Measurements from ENCODE around the gene PNLIPRP3. TPM values are rescaled to one million over a fixed set of nuclear protein-coding genes. Genes with fewer than 3 reads are reported as not detected.

The PNLIPRP3 gene
- total and polyA plus RNA-seq, 2 donors, result 0.23 TPM; not detected in 1

GRCh38 chr10:116477986-116478664 lies 50.5 kb downstream of the PNLIPRP3 start:
- H3K27ac ChIP-seq (ENCODE audit: low read depth in 1 of 2, low read length in 1 of 2), result no peak overlapping the region
- 76% methylated on average over 12 of the region's 12 CpGs for WGBS
- no peaks in the 10 kb centered on the region for H3K36me3 ChIP-seq (ENCODE audit: control insufficient read depth in 2 of 2, insufficient read depth in 2 of 2, low read length in 1 of 2)
- no peak overlapping the region for H3K4me3 ChIP-seq (ENCODE audit: low read length in 2 of 2)
- no peaks in the 10 kb centered on the region for H3K9me3 ChIP-seq (ENCODE audit: control insufficient read depth in 2 of 2, insufficient read depth in 1 of 2, low read length in 1 of 2)
- H3K4me1 ChIP-seq (ENCODE audit: control insufficient read depth in 2 of 2, insufficient read depth in 2 of 2, low read length in 2 of 2), result no peaks in the 10 kb centered on the region
- no peak for DNase-seq (ENCODE audit: low read depth in 6 of 9, low spot score in 9 of 9)
- no peaks in the 10 kb centered on the region for H3K27me3 ChIP-seq (ENCODE audit: control insufficient read depth in 2 of 2, insufficient read depth in 1 of 2, low read length in 1 of 2)

DNA sequence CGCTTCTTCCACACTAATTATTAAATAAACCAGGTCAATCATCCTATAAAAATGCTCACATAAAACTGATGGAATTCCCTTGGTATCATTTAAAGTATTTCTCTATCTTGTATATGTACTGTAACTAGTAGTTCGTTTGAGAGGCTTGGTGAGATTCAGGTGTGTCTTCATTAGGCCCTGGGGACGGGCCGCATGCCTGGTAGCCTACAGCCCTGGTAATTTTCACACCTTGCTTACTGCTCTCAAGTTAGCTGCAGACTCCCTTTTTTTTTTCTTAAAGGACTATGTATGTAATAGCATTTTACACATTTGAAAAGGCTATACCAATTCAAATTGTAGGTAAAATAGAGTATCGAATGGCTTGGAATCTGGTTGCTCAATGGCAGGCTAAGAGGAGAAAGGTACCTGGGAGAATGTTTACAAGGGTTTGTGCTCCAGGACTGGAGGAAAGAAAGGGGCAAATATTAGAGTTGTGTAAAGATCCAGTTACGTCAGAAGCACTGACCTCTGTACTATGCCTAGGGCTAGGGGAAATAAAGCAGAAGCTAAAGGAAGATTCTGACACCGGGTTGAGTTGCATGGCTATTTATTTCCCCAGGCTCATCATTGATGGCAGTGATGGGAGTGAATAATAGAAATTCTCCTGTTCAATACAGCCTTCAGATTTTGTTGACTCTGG lies 59.3 kb downstream of the PNLIPRP3 start:
- Histone ChIP-seq H3K36me3 (ENCODE audit: control insufficient read depth in 2 of 2, insufficient read depth in 2 of 2, low read length in 1 of 2) (no peaks in the 10 kb centered on the region), H3K27me3 (ENCODE audit: control insufficient read depth in 2 of 2, insufficient read depth in 1 of 2, low read length in 1 of 2) (no peaks in the 10 kb centered on the region), H3K27ac (ENCODE audit: low read depth in 1 of 2, low read length in 1 of 2) (no peak overlapping the region), H3K9me3 (ENCODE audit: control insufficient read depth in 2 of 2, insufficient read depth in 1 of 2, low read length in 1 of 2) (no peaks in the 10 kb centered on the region), H3K4me1 (ENCODE audit: control insufficient read depth in 2 of 2, insufficient read depth in 2 of 2, low read length in 2 of 2) (no peaks in the 10 kb centered on the region), H3K4me3 (ENCODE audit: low read length in 2 of 2) (no peak overlapping the region)
- DNase-seq (ENCODE audit: low read depth in 6 of 9, low spot score in 9 of 9), result no peak
- WGBS, result 90% methylated on average over 7 of the region's 7 CpGs

DNA sequence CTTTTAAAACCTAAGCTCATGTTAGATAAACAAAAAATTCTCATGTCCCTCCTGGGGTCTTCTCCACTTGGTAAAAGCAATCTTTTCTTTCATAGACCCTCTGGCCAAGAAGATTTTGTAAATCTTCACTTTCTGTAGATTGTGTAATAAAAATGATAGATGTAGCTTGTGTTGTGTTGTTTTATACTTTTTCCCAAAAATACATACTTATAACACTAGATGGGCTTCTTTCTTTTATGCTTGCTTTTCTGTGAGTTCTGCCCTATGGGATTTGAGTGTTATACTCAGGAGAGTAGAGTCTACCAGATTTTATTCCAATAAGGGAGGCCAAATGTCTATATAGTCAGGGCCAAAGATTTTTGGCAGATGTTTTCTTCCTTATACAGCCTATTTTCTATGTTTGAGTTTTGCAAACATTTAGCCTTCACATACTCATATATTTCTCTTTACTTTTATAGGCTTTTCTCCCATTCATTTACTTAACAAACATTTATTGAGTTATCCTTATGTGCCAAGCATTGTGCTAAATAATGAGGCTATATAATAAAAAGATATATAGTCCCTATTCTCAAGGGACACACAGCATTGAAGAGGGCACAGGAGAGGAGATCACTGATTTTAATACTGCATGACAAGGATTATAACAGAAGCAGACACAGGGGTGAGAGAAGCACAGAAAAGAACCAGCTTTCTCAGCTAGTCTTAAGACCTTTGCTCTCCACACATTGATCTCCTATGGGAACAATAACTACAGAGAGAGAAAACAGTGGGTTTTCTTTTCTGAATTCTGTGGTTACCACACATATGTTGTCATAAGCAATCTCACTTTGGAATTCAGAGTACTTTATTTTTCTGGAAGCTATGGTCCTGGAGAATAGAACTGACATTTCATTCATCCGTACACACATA lies 60.1 kb downstream of the PNLIPRP3 start:
- 90% methylated on average over 1 of the region's 1 CpG for WGBS
- Histone ChIP-seq H3K36me3 (ENCODE audit: control insufficient read depth in 2 of 2, insufficient read depth in 2 of 2, low read length in 1 of 2) (no peaks in the 10 kb centered on the region), H3K4me3 (ENCODE audit: low read length in 2 of 2) (no peak overlapping the region), H3K27me3 (ENCODE audit: control insufficient read depth in 2 of 2, insufficient read depth in 1 of 2, low read length in 1 of 2) (no peaks in the 10 kb centered on the region), H3K4me1 (ENCODE audit: control insufficient read depth in 2 of 2, insufficient read depth in 2 of 2, low read length in 2 of 2) (no peaks in the 10 kb centered on the region), H3K9me3 (ENCODE audit: control insufficient read depth in 2 of 2, insufficient read depth in 1 of 2, low read length in 1 of 2) (no peaks in the 10 kb centered on the region), H3K27ac (ENCODE audit: low read depth in 1 of 2, low read length in 1 of 2) (no peak overlapping the region)
- DNase-seq (ENCODE audit: low read depth in 6 of 9, low spot score in 9 of 9), result no peak

GRCh38 chr10:116489460-116489859 lies 61.8 kb downstream of the PNLIPRP3 start:
- Histone ChIP-seq H3K9me3 (ENCODE audit: control insufficient read depth in 2 of 2, insufficient read depth in 1 of 2, low read length in 1 of 2) (no peaks in the 10 kb centered on the region), H3K4me1 (ENCODE audit: control insufficient read depth in 2 of 2, insufficient read depth in 2 of 2, low read length in 2 of 2) (no peaks in the 10 kb centered on the region), H3K27me3 (ENCODE audit: control insufficient read depth in 2 of 2, insufficient read depth in 1 of 2, low read length in 1 of 2) (no peaks in the 10 kb centered on the region), H3K4me3 (ENCODE audit: low read length in 2 of 2) (no peak overlapping the region), H3K27ac (ENCODE audit: low read depth in 1 of 2, low read length in 1 of 2) (no peak overlapping the region), H3K36me3 (ENCODE audit: control insufficient read depth in 2 of 2, insufficient read depth in 2 of 2, low read length in 1 of 2) (no peaks in the 10 kb centered on the region)
- WGBS, result 87% methylated on average over 2 of the region's 2 CpGs
- no peak for DNase-seq (ENCODE audit: low read depth in 6 of 9, low spot score in 9 of 9)

- H3K9me3 ChIP-seq (ENCODE audit: control insufficient read depth in 2 of 2, insufficient read depth in 1 of 2, low read length in 1 of 2), result no peaks in the 10 kb centered on the region
- no peak overlapping the region for H3K27ac ChIP-seq (ENCODE audit: low read depth in 1 of 2, low read length in 1 of 2)
- H3K27me3 ChIP-seq (ENCODE audit: control insufficient read depth in 2 of 2, insufficient read depth in 1 of 2, low read length in 1 of 2), result no peaks in the 10 kb centered on the region
- peak in 2 of 9 donors; percentile 4 to 14 for DNase-seq (ENCODE audit: low read depth in 6 of 9, low spot score in 9 of 9)
- no peak overlapping the region for H3K4me3 ChIP-seq (ENCODE audit: low read length in 2 of 2)
- WGBS, result 22% methylated on average over 2 of the region's 2 CpGs
- no peaks in the 10 kb centered on the region for H3K4me1 ChIP-seq (ENCODE audit: control insufficient read depth in 2 of 2, insufficient read depth in 2 of 2, low read length in 2 of 2)
- H3K36me3 ChIP-seq (ENCODE audit: control insufficient read depth in 2 of 2, insufficient read depth in 2 of 2, low read length in 1 of 2), result no peaks in the 10 kb centered on the region
These were observed 62.5 kb downstream of the PNLIPRP3 start for GRCh38 chr10:116490028-116490662.

GRCh38 chr10:116504786-116505185 lies 77.1 kb downstream of the PNLIPRP3 start:
- no peak overlapping the region for H3K4me3 ChIP-seq (ENCODE audit: low read length in 2 of 2)
- no peak for DNase-seq (ENCODE audit: low read depth in 6 of 9, low spot score in 9 of 9)
- H3K27ac ChIP-seq (ENCODE audit: low read depth in 1 of 2, low read length in 1 of 2), result no peak overlapping the region
- no peaks in the 10 kb centered on the region for H3K27me3 ChIP-seq (ENCODE audit: control insufficient read depth in 2 of 2, insufficient read depth in 1 of 2, low read length in 1 of 2)
- no peaks in the 10 kb centered on the region for H3K36me3 ChIP-seq (ENCODE audit: control insufficient read depth in 2 of 2, insufficient read depth in 2 of 2, low read length in 1 of 2)
- no peaks in the 10 kb centered on the region for H3K9me3 ChIP-seq (ENCODE audit: control insufficient read depth in 2 of 2, insufficient read depth in 1 of 2, low read length in 1 of 2)
- H3K4me1 ChIP-seq (ENCODE audit: control insufficient read depth in 2 of 2, insufficient read depth in 2 of 2, low read length in 2 of 2), result no peaks in the 10 kb centered on the region
- WGBS, result 80% methylated on average over 8 of the region's 8 CpGs

- Histone ChIP-seq H3K27me3 (ENCODE audit: control insufficient read depth in 2 of 2, insufficient read depth in 1 of 2, low read length in 1 of 2) (no peaks in the 10 kb centered on the region), H3K9me3 (ENCODE audit: control insufficient read depth in 2 of 2, insufficient read depth in 1 of 2, low read length in 1 of 2) (no peaks in the 10 kb centered on the region), H3K4me3 (ENCODE audit: low read length in 2 of 2) (no peak overlapping the region), H3K27ac (ENCODE audit: low read depth in 1 of 2, low read length in 1 of 2) (no peak overlapping the region), H3K36me3 (ENCODE audit: control insufficient read depth in 2 of 2, insufficient read depth in 2 of 2, low read length in 1 of 2) (no peaks in the 10 kb centered on the region), H3K4me1 (ENCODE audit: control insufficient read depth in 2 of 2, insufficient read depth in 2 of 2, low read length in 2 of 2) (no peaks in the 10 kb centered on the region)
- WGBS, result 91% methylated on average over 3 of the region's 3 CpGs
- no peak for DNase-seq (ENCODE audit: low read depth in 6 of 9, low spot score in 9 of 9)
These were observed 82.9 kb downstream of the PNLIPRP3 start for GRCh38 chr10:116510565-116510964.

- DNase-seq (ENCODE audit: low read depth in 6 of 9, low spot score in 9 of 9), result no peak
- Histone ChIP-seq H3K4me1 (ENCODE audit: control insufficient read depth in 2 of 2, insufficient read depth in 2 of 2, low read length in 2 of 2) (no peaks in the 10 kb centered on the region), H3K27me3 (ENCODE audit: control insufficient read depth in 2 of 2, insufficient read depth in 1 of 2, low read length in 1 of 2) (no peaks in the 10 kb centered on the region), H3K4me3 (ENCODE audit: low read length in 2 of 2) (no peak overlapping the region), H3K9me3 (ENCODE audit: control insufficient read depth in 2 of 2, insufficient read depth in 1 of 2, low read length in 1 of 2) (no peaks in the 10 kb centered on the region), H3K27ac (ENCODE audit: low read depth in 1 of 2, low read length in 1 of 2) (no peak overlapping the region), H3K36me3 (ENCODE audit: control insufficient read depth in 2 of 2, insufficient read depth in 2 of 2, low read length in 1 of 2) (no peaks in the 10 kb centered on the region)
- 70% methylated on average over 3 of the region's 3 CpGs for WGBS
These were observed 83.7 kb downstream of the PNLIPRP3 start for GRCh38 chr10:116511365-116511764.
